Glomerular endothelial cell (primary cell): Measurements from ENCODE around the gene IL1RL2. TPM values are rescaled to one million over a fixed set of nuclear protein-coding genes. Genes with fewer than 3 reads are reported as not detected.

Experiments used
- DNase-seq: peaks from one replicate; pipeline ENCODE4 v3.0.0-alpha.2; 2011; ENCODE audit warnings: low read depth, low spot score; ENCODE audit errors: extremely low read depth
- total RNA-seq: library from RNA; depleted of rRNA; stranded (reverse); fragments of >200 nt; gene quantifications from 2 replicates; pipeline ENCODE4 v1.2.3, GENCODE V29; 2015

IL1RL2 gene
- total RNA-seq, 1 donor from 2014 or later = 0.47 TPM

DNA sequence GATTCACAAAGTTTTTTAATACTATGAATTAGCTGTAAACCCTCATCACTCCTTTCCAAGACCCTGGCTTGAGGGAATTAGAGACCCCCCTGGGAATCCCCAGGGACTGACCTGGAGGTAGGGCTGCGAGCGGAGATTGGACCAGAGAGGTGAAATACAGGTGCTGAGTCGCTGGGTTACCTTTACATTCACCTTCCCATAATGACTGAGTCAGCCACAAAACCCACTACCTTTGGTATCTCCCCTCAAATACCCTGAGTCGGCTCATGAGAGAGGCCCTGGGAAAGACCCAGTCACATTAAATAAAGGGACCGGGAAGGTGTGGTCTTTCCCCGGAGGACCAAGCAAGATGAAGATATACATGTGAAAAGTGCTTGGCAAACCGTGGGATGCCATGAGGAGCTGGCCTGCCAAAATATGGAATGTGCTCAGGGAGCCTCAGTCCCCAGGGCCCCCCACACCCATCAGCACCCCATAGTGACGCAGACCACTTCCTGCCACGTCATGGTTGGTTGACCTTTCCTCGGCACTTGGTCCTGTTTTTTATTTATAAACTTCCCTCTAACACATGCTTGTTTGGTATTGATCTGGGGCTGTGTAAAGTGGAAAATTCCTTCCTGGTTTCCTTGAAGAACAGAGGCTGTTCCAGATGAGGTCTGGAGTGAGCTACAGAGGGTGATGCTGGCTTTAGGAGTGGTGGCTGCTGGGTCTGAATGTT is 51.4 kb downstream of the IL1RL2 start:
- DNase-seq = no peak

DNA sequence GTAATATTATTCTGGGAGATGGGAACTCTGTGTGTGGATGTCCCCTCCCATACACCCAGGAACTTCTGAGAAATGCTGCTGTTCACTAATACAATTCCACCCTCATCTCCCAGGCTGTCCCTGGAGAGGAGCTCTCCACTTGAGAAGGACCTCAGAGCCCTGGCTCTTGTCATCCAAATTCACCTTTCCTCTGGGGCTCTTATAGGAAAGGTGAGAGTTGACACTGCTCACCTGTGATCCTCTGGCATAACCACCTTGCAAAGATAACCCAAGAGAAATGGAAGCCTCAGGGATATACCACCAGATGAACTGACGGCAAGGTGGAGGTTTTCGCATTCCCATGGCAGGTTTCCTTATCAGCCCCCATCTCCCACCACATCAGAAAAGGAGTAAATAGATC is 52.0 kb downstream of the IL1RL2 start:
- DNase-seq = no peak

GRCh38 chr2:102239344-102239743 is 52.5 kb downstream of the IL1RL2 start:
- no peak for DNase-seq

DNA sequence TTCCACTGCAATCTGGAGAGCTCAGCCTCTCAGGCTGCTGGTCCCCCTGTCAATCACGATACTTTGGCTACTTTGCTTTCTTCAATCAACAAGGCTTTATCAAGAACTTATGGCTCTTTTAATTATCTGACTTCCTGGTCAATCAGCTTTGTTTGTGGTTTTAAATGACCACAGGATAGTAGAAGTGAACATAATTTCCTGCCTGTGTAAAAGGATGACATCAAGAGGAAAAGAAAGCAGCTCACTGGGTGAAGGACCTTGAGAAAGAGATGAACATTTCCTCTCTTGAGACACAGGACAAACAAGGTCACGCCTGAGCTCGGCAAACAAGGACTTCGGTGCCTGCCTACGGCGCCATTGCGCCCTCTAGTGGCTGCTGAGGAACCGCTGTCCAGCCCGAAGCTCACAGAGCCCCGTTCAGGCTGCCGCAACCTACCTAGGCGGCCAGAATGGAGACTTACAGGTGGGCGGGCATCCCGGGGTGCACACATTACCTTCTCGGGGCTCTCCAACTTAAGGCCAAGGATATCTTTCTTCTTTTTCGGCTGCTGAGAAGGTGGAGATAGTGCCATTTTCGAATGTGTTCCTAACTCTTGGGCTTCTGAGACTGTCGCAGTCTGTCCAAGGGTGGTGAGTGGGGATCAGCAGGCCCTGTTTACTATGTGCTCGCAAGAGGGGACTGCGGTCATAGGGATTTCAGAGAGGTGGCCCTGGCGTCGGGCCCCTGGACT is 54.0 kb downstream of the IL1RL2 start:
- peak; percentile 83 for DNase-seq

- no peak for DNase-seq
Observed at GRCh38 chr2:102241616-102242305, 54.9 kb downstream of the IL1RL2 start.

- no peak for DNase-seq
Observed at GRCh38 chr2:102245266-102246151, 58.7 kb downstream of the IL1RL2 start.

GRCh38 chr2:102250278-102250821 is 63.5 kb downstream of the IL1RL2 start:
- DNase-seq = no peak

GRCh38 chr2:102251042-102251848 is 64.4 kb downstream of the IL1RL2 start:
- no peak for DNase-seq

DNA sequence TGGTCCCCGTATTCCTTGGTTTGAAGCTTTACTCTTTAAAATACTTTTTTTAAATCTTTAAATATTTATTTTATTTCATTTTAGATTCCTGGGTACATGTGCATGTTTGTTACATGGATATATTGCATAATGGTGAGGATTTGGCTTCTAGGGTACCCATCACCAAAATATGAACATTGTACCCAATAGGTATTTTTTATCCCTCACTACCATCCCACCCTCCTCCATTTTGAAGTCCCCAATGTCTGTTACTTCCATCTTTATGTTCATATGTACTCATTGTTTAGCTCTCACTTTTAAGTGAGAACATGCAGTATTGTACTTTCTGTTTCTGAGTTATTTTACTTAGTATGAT is 65.0 kb downstream of the IL1RL2 start:
- DNase-seq = no peak

DNA sequence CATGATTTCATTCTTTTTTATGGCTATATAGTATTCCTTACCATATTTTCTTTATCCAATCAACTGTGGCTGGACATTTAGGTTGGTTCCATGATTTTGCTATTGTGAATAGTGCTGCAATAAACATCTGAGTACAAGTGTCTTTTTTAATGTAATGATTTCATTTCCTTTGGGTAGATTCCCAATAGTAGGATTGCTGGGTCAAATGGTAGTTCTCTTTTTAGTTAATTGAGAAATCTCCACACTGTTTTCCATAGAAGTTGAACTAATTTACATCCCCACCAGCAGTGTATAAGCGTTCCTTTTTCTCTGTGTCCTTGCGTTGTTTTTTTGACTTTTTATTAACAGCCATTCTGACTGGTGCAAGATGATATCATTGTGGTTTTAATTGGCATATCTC is 65.4 kb downstream of the IL1RL2 start:
- DNase-seq = no peak

DNA sequence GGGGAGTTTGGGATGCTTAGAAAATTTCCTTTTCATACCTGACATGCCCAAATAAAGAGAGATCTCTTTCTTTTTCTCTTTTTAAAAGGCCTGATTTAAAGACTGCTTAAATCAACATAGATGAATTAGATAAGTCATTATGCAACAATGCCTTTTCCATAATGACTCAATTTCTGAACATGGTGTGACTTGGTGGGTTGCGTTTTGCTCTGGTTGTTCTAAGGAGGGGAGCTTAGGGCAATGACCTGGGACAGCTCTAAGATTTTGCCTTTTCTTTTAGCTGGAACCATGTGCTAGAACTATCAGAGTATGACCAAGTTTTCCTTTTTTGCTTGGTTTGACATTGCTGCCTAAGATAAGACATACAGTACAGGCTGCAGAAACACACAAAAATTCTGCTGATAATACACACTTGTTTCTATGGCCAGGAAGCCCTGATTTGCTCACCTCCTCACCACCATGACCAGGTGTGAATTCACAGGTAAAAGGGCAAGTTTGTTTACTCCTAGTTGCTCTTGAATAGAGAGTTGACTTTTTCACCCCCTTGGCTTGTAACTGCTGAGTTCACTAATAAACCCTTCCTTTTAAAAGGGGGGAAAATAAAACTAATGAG is 66.4 kb downstream of the IL1RL2 start:
- DNase-seq = no peak

DNA sequence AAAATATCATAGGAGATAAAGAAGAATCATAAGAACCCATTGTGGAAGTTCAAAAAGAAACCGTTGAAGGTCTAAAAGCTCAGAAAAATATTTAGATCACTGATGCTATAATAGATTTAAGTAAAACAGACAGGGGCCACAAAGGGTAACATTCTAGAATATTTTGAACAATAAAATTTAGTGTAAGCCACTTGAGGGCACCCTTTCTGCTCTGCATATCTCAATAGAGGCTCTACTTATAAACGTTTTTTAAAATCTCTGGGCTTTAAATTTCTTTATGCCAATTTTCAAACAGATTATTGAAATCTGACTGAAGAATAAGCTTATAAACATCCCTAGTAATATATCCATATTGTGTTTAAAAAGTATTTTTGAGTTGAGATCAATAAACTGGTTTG is 66.9 kb downstream of the IL1RL2 start:
- DNase-seq = no peak

DNA sequence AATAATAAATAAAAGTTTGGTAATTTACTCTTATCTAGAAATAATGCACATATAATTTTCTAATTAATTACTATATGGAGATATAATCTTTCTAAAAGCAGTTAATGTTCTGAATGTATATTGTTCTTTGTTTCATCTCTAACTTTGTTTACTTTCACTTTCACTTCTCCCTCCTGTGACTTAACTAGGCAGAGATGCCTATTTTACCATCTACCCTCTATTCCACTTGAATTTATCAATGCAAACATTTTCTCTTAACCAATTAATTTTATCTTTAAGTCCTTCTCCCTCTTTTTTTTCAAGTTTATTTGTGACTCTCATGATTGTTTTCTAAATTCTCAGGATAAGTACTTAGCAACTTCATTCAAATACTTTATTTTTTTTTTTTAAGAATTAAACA is 69.5 kb downstream of the IL1RL2 start:
- DNase-seq = no peak

DNA sequence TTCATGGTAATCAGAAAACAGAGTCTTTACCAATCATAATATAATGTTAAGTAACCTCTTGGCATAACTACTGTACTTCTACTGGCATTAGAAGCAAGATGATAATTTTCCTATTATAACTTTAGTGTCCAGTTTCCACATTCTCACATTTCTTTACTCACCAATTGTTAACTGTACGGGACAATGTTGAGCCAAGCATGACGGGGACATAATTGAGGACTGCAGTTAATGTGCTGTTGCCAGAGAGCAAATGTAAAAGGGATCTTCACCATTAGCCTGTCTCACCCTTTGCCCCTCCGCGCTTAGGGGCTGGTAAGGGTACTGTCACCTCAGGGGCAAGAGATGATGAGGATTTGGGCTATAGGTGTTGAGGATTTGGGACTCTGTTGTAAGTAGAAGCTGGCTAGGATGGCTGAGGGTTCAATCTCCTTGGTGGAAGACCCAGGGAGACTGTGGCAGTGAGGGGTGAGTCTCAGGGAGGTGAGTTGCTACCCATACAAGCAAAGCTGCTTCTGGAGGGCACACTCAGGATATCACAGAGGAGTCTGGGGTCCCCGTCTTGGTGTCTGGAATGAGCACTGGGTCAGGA is 70.1 kb downstream of the IL1RL2 start:
- no peak for DNase-seq

DNA sequence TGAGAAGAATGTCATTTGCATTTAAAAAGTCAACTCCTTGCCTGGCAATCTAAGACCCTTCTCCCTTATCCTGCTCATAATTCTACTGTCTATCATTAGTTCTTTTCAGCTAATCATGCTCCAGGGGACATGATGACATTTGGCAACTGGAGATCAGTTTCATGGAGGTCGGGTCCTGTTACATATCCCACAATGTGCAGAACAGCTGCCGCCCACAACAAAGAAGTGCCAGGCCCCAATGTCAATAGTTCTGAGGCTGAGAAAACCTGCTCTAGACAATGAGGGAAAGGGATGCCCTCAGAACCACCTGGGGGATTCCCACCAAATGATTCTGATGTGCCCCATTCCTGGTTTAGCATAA is 71.2 kb downstream of the IL1RL2 start:
- no peak for DNase-seq

GRCh38 chr2:102258386-102259074 is 71.7 kb downstream of the IL1RL2 start:
- DNase-seq = peak; percentile 50

DNA sequence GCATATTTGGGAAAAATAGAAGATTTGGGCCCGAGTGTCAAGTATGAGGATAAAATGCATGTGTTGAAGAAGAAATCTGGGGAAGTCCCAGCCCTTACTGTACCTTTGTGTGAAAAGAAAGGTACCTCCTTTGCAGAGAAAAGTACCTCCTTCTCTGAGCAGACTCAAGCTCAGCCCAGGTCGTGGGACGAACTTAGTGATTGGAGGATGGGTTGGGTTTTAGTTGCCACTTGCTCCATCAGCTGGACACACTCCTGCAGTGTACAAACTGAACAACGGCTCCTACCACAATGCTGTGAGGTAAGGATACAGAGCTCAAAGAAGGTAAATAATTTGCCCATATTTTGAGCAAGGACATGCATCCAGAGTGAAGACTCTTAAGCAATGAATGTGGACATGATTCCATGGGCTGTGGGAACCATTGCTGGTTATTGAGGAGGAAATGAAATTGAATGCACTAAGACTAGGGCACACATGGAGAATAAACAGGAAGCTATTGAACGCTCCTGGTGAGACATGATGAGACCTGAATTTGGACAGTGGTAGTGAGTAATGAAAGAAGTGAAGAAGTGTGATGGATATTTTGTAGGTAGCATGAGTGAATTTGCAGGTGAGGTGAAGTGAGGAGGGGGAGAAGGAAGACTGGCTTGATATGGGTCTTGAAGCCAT is 74.8 kb downstream of the IL1RL2 start:
- no peak for DNase-seq
